Fibroblast of lung (primary cell): Measurements from ENCODE around the gene DOK4. TPM values are rescaled to one million over a fixed set of nuclear protein-coding genes. Genes with fewer than 3 reads are reported as not detected.

Source experiments
- DNase-seq, 2 donors: peaks; one replicate each; pipeline versions ENCODE4 v3.0.0 to v3.0.0-alpha.2; 2010; ENCODE audit warnings: low read depth in 2 of 2
- H2AFZ ChIP-seq: 2 replicates; pipeline ENCODE4 v1.5.1; 2012; ENCODE audit warnings: low read length, control low read depth, inconsistent platforms
- H3K27ac ChIP-seq: 2 replicates; pipeline ENCODE4 v1.5.1; 2011; ENCODE audit warnings: low read length, control low read depth; ENCODE audit not compliant: insufficient read depth
- H3K27me3 ChIP-seq: 2 replicates; pipeline ENCODE4 v1.5.1; 2011; ENCODE audit warnings: mild to moderate bottlenecking, low read length; ENCODE audit not compliant: control insufficient read depth, insufficient read depth
- H3K36me3 ChIP-seq: 2 replicates; pipeline ENCODE4 v1.5.1; 2011; ENCODE audit warnings: low read length; ENCODE audit not compliant: control insufficient read depth, insufficient read depth
- H3K4me1 ChIP-seq: 2 replicates; pipeline ENCODE4 v1.5.1; 2011; ENCODE audit warnings: low read length; ENCODE audit not compliant: control insufficient read depth, insufficient read depth; ENCODE audit errors: extremely low read depth
- H3K4me2 ChIP-seq: 2 replicates; pipeline ENCODE4 v1.5.1; 2011; ENCODE audit warnings: low read length, control low read depth; ENCODE audit not compliant: insufficient read depth; ENCODE audit errors: extremely low read depth
- H3K4me3 ChIP-seq, 4 experiments: fragments of 200-600 bp in 1 of 4; sonication (generic) in 1 of 4; replicated peaks in 1 of 4; 2 replicates each; pipeline ENCODE4 v1.5.1; 2011 to 2016; ENCODE audit warnings: low read length in 4 of 4, low read depth in 3 of 4, mild to moderate bottlenecking in 3 of 4, control low read depth in 2 of 4, inconsistent platforms in 1 of 4, mixed read lengths in 1 of 4; ENCODE audit not compliant: insufficient read depth in 1 of 4; ENCODE audit errors: control extremely low read depth in 1 of 4
- H3K79me2 ChIP-seq: 2 replicates; pipeline ENCODE4 v1.5.1; 2012; ENCODE audit warnings: mild to moderate bottlenecking, low read length, inconsistent platforms; ENCODE audit not compliant: control insufficient read depth, insufficient read depth
- H3K9ac ChIP-seq: 2 replicates; pipeline ENCODE4 v1.5.1; 2011; ENCODE audit warnings: mild to moderate bottlenecking, low read length, control low read depth; ENCODE audit not compliant: insufficient read depth
- H3K9me3 ChIP-seq: 2 replicates; pipeline ENCODE4 v1.5.1; 2012; ENCODE audit warnings: low read depth, low read length; ENCODE audit not compliant: control insufficient read depth, insufficient read depth
- H4K20me1 ChIP-seq: 2 replicates; pipeline ENCODE4 v1.5.1; 2011; ENCODE audit warnings: low read length; ENCODE audit not compliant: control insufficient read depth, insufficient read depth; ENCODE audit errors: extremely low read depth
- CTCF ChIP-seq, 2 donors: IDR thresholded peaks in 1 of 2; conservative IDR thresholded peaks in 1 of 2; 1 replicate in 1 of 2; 2 replicates in 1 of 2; pipeline ENCODE4 v1.5.1; 2011 to 2012; ENCODE audit warnings: low read length in 2 of 2, control low read depth in 1 of 2, inconsistent platforms in 1 of 2, low read depth in 1 of 2, mild to moderate bottlenecking in 1 of 2
- EZH2 ChIP-seq: IDR thresholded peaks from 2 replicates; pipeline ENCODE4 v1.5.1; 2012; ENCODE audit warnings: low read length, control low read depth, mild to moderate bottlenecking; ENCODE audit errors: missing control alignments
- polyA plus RNA-seq, 2 donors: library from polyadenylated mRNA; depleted of rRNA in 1 of 2; stranded (reverse) in 1 of 2; unstranded in 1 of 2; fragments of >200 nt; gene quantifications; 2 replicates each; pipeline ENCODE4 v1.2.1, GENCODE V29; 2011 to 2012; ENCODE audit warnings: missing spikeins in 1 of 2
- total RNA-seq: library from RNA; depleted of rRNA; stranded (reverse); fragments of >200 nt; gene quantifications from 2 replicates; pipeline ENCODE4 v1.2.1, GENCODE V29; 2014

DOK4 gene
- total and polyA plus RNA-seq, 2 donors (not counting 1 experiment from before 2014, with no cell fraction given) = 12.6 to 15.0 TPM

- H3K27ac ChIP-seq = no peak overlapping the region
- H3K4me3 ChIP-seq = no peak overlapping the region
- H2AFZ ChIP-seq = no peak overlapping the region
- DNase-seq = no peak
- no peak overlapping the region for H3K4me2 ChIP-seq
- no peaks in the 10 kb centered on the region for H4K20me1 ChIP-seq
- peaks cover 11% of the 10 kb centered on the region for H3K36me3 ChIP-seq
- no peaks in the 10 kb centered on the region for H3K9me3 ChIP-seq
- no peaks in the 10 kb centered on the region for H3K27me3 ChIP-seq
- H3K9ac ChIP-seq = no peak overlapping the region
- no peak for TF ChIP-seq EZH2
- no peak for TF ChIP-seq CTCF (conservative IDR thresholded peaks at IDR 0.05 in 1 of 2, IDR thresholded peaks at IDR 0.05 in 1 of 2; ENCODE audit: low read depth in 1 of 2, low read length in 2 of 2)
- no peaks in the 10 kb centered on the region for H3K4me1 ChIP-seq
- H3K79me2 ChIP-seq = no peaks in the 10 kb centered on the region
Observed at GRCh38 chr16:57434003-57434402, 52.3 kb downstream of the DOK4 start.

GRCh38 chr16:57432989-57433388 lies 53.3 kb downstream of the DOK4 start:
- no peak overlapping the region for H3K4me2 ChIP-seq
- H3K4me3 ChIP-seq = no peak overlapping the region
- H3K79me2 ChIP-seq = no peaks in the 10 kb centered on the region
- DNase-seq = no peak
- no peak overlapping the region for H3K27ac ChIP-seq
- H3K9ac ChIP-seq = no peak overlapping the region
- peaks cover 15% of the 10 kb centered on the region for H3K36me3 ChIP-seq
- H3K27me3 ChIP-seq = no peaks in the 10 kb centered on the region
- H3K9me3 ChIP-seq = no peaks in the 10 kb centered on the region
- no peaks in the 10 kb centered on the region for H4K20me1 ChIP-seq
- H3K4me1 ChIP-seq = no peaks in the 10 kb centered on the region
- H2AFZ ChIP-seq = no peak overlapping the region
- TF ChIP-seq CTCF (conservative IDR thresholded peaks at IDR 0.05 in 1 of 2, IDR thresholded peaks at IDR 0.05 in 1 of 2; ENCODE audit: low read depth in 1 of 2, low read length in 2 of 2) = no peak

- H2AFZ ChIP-seq = no peak overlapping the region
- no peak for TF ChIP-seq EZH2
- no peak for TF ChIP-seq CTCF (conservative IDR thresholded peaks at IDR 0.05 in 1 of 2, IDR thresholded peaks at IDR 0.05 in 1 of 2; ENCODE audit: low read depth in 1 of 2, low read length in 2 of 2)
- H3K9ac ChIP-seq = no peak overlapping the region
- no peak overlapping the region for H3K4me2 ChIP-seq
- no peaks in the 10 kb centered on the region for H3K27me3 ChIP-seq
- H4K20me1 ChIP-seq = no peaks in the 10 kb centered on the region
- peaks cover 15% of the 10 kb centered on the region for H3K36me3 ChIP-seq
- H3K79me2 ChIP-seq = no peaks in the 10 kb centered on the region
- no peak for DNase-seq
- H3K4me1 ChIP-seq = no peaks in the 10 kb centered on the region
- no peaks in the 10 kb centered on the region for H3K9me3 ChIP-seq
- H3K27ac ChIP-seq = no peak overlapping the region
- H3K4me3 ChIP-seq = no peak overlapping the region
Observed at GRCh38 chr16:57432505-57432904, 53.8 kb downstream of the DOK4 start.
